ENCODE measurements around the gene TDRKH.
A peak's percentile ranks its signal among the peaks of the same experiment; 100 is the strongest.

The TDRKH gene
- long read RNA-seq, donor 1, result 0 reads
- long read RNA-seq, donor 2, partial matches to known transcripts, result 0 of 1 reads
- long read RNA-seq, donor 2, other reads (novel, unspliced or antisense), result 0 of 1 reads
- long read RNA-seq, donor 3, result 0 reads
- long read RNA-seq, donor 4, partial matches to known transcripts, result 0 of 1 reads
- long read RNA-seq, donor 4, other reads (novel, unspliced or antisense), result 0 of 1 reads
- long read RNA-seq, donor 5, result 0 reads
- long read RNA-seq, donor 6, partial matches to known transcripts, result 0 of 2 reads
- long read RNA-seq, donor 6, other reads (novel, unspliced or antisense), result 0 of 2 reads
- long read RNA-seq, donor 7, partial matches to known transcripts, result 0 of 2 reads
- long read RNA-seq, donor 7, other reads (novel, unspliced or antisense), result 0 of 2 reads
- long read RNA-seq, donor 8, result 0 reads

- DNase-seq, result peak; percentile 85
Observed at GRCh38 chr1:151790071-151790939, at the start of gene TDRKH. Gene TDRKH (minus strand): TSS chr1:151790500. CDS start chr1:151783022, 7,478 bp downstream.

- peak; percentile 73 for DNase-seq
Observed at GRCh38 chr1:151839457-151840403, 49.4 kb upstream of the TDRKH start, which contains the start of gene C2CD4D. Gene C2CD4D (minus strand): TSS chr1:151839820. CDS start chr1:151838989, 831 bp downstream.

- DNase-seq, result no peak
Observed at GRCh38 chr1:151839082-151839412, 48.7 kb upstream of the TDRKH start.

DNA sequence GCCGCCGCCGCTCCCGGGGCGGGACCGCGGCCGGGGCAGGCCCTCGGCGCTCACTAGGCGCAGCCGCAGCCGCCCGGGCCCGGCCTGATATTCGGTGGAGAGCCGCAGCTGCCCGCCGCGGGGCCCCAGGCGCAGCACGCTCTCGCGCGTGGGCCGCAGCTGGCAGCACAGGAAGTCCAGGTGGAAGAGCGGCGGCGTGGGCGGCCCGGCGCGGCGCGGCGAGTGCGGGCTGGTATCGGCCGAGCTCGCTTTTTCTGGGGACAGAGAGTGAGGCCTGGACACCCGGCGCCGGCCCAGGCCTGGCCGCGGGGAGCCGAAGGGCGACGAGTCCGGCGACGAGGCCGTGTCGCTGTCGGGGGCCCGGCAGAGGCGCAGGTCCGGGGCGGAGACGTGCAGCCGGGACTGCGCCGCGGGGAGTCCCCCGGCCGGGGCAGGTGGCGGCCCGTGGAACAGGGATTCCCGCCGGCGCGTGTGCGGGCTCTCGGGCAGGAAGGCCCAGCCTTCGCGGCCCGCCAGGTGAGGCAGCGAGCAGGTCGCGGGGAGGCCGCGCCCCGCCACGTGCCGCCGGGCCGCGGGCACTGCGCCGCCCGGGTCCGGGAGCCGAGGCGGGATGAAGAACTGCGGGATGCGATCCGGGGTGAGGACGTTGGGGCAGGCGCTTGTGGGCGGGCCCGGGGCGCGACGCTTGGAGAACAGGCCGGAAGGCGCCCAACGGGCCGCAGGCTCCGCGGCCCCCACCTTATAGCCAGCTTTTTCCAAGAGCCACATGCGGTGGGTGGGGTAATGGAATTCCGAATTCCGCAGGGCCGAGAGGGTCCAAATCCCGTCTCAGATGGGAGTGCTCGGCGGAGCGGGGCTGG, 48.2 kb upstream of the TDRKH start:
- peak; percentile 76 for DNase-seq

- peak; percentile 36 for DNase-seq
Observed at GRCh38 chr1:151837884-151838221, 47.6 kb upstream of the TDRKH start.

DNA sequence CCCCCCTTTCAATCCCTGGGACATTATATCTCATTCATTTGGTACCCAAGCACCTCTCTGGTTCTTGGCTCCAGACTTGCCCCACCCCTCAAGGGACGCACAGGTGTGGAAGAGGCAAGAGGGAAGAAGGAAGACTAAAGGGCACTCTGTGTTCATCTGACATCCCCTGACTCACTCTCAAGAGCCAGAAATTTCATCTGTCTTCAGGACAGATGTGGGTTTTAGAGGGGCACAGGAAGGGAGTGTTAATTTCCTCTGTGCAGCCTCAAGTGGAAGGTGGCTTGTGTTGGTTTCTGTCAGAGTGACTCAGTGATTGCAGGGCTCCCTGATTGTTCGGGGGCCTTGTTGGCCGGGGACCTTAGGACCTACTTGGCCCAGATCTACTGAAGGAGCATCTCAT, 46.9 kb upstream of the TDRKH start:
- DNase-seq, result no peak

- DNase-seq, result no peak
Observed at GRCh38 chr1:151835596-151835995, 45.3 kb upstream of the TDRKH start.

DNA sequence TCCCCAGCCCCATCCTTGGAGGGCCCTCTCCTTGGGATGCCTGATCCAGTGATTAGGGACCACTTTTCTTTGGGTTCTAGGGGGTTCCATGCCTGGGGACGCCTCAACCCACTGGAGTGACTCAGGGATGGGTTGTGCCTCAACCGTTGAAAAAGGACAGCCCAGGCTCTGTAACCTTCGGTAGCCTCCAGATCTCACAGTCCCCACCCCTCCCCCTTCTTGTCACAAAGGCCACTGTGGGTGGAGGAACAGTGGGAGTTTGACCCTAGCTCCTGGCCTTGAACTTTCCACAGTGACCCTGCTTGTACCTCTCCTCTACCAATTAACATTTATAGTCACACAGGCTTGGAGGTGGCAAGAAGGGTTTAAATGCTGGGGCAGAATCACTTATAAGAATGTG, 43.9 kb upstream of the TDRKH start:
- DNase-seq, result no peak

GRCh38 chr1:151833172-151833900, 43.0 kb upstream of the TDRKH start:
- DNase-seq, result no peak

DNA sequence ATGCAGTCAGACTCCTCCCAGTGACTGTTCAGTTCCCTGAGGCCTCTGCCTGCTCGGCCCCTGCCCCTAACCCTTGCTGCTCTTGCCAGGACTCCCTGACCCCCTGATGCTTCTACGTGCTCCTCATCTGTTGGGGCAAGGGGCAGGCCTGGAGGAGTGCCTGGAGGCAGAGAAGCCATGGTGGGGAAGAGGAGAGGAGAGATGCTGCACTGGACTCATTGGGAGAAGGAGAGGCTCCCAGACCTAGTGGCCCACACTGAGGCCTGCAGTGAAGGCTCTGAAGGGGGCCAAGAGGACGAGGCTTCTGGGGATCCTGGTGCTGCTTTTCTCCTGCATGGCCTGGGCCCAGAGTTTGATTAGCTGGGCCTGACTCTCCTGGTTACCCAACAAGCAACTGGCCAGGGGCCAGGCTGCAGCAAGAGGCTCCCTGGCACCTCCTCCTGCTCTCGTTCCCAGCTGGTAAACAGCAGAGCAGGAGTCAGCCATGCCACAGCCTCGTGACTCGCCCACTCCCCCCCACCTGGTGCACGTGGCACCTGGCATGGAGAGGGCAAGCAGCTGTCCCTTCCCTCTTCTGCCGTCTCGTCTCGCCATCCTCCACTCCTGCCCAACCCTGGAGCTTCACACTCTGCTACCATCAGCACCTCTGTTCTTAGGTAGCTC, 42.1 kb upstream of the TDRKH start:
- DNase-seq, result no peak

DNA sequence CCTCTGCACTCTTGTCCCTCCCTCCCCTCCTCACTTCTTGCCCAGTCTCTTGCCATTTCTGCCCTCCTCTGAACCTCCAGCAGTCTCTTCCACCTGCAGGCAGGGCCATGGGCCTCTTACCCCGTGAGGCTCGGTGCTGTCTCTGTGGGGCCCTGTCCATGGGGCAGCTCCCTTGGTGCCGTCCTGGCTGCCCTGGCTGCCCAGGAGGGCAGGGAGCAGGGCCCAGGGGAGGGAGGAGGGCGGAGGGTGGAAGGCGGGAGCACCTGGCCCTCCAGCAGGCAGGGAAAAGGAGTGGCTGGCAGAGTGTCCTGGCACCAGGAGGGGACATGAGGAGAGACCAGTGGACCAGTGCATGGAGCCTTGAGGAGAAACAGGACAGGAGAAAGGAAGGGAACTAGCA, 41.3 kb upstream of the TDRKH start, which contains the start of gene RORC:
Gene RORC (minus strand): TSS at position 198 of the 400 bp plus-strand sequence. CDS start 38 bp downstream, at position 160.
- DNase-seq, result no peak

DNA sequence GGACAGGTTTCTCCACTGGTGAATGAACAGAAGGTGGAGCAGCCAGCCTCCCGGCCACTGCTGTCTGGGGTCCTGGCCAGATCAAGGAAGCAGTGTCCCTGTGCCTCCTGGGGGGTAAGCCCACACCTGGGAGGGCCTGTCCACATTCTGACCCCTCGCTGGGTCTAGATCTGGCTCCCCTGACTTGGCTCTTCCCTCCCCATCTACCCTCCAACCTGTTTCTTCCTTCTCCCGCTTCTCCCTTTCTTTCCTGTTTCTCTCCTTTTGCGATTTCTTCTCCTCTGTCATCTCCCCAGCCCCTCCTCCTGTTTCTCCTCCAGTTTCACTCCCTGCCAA, 40.9 kb upstream of the TDRKH start:
- DNase-seq, result no peak

DNA sequence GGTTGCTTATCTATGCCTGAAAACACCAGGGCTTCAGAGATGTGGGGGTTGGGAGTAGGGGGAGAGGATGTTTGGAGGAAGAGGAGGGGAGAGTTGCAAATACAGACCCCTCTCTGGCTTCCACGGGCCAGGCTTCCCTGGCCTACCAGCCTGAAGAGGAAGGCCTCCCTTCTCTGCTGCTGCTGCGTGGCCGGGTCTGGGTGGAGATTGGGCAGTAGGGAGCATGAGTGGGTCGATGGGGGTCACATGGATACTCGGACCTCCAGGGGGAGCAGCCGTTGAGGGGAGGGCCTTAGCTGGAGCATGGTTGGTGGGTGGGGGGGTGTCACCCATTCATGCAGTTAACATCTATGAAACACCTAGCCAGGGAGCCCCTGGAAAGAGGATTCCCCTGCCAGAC, 39.8 kb upstream of the TDRKH start:
- DNase-seq, result no peak

DNA sequence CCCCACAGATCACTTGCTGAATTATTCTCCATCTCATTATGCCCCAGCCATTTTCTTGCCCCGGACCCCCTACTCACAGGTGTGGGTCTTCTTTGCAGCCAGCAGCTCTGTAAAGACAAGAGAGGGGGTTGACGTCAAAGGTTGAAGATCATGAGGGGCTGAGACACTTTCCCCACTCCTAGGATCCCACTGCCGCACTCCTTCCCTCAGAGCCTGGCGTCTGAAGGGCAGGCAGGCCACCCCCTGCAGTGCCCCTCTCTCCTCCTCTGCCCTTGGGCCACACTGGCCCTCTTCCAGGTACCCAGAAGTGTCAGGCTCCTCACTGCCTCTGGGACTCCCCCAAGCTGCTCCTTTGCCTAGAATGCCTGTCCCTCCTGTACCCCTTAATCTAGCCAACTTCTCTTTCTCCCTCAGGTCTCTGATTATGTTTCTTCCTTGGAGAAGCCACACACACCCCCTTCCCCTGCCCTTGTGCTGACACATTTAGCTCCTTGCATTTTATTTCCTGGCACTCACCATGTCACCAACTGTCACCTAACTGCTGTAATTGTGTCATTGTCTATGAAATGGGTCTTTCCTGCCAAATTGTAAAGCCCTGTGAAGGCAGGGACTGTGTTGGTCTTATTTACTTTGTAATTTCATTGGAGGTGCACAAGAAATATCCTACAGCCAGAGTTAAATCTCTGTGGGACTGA, 39.2 kb upstream of the TDRKH start:
- no peak for DNase-seq

GRCh38 chr1:151828921-151829320, 38.6 kb upstream of the TDRKH start:
- peak; percentile 36 for DNase-seq

- no peak for DNase-seq
Observed at GRCh38 chr1:151827853-151828252, 37.6 kb upstream of the TDRKH start.

DNA sequence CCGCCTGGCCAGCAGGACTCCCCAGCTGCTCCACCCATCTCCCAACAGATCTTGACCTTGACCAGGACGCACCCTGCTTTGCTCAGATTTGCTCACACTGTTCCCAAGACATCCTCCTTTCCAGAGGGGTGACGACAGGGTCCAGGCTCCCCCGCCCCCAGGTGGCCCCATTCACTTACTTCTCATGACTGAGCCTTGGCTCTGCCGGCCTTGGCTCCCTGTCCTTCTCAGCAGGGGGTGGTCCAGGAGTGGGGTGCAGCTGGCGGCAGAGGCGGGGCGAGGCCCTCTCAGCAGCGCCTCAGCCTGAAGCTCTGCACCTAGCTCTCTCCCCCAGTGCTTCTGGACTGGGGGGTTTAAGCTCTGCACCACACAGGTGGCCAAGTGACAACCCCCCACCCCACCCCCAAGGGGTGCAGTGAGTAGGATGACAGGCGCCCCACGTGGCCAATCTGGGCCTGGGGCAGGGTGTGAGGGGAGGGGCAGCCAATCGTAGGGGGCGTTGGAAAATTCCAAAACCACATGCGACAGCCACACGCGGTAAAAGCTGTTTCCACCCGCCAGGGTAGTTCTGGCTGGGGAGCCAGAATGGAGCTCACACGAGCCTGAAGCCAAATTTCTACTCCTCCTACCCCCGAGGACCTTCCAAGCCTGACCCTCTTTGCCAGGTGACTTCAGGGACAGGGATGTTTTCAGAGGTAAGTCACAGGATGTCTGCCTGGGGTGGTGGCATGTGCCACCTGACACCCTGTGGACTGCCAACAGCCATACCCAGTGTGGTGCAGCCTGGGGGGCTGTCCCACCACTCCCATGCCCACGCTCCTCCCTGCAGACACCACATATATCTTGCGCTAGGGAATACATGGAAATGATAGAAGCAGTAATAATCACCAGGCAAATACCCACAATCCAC, 35.7 kb upstream of the TDRKH start:
- DNase-seq, result no peak

DNA sequence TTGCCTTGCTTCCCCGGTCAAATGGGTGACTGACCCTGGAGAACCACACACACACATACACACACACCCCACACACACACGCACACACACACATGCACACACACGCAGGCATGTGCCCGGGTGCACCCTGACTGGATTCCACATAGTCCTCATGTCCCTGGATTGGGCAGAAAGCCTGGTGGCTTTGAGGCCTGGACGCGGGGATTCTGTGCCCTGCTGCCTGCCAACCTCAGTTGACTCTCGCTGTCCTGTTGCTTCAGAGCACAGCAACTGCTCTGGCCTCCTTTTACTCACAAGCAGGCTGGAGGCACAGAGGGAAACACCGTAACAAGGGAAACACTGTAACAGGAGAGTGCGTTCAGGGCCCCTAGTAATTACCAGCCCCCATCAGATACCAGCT, 34.9 kb upstream of the TDRKH start:
- DNase-seq, result no peak

Measured in right kidney (tissue), 9 donors.